Loucy (cell line): Measurements from ENCODE around the gene TMEM191C.

ENCODE experiments used
- H2AFZ ChIP-seq: fragments of 200-600 bp; sonication (generic); 2 replicates; pipeline ENCODE4 v1.6.0; 2016; ENCODE audit warnings: antibody characterized with exemption, mild to moderate bottlenecking, low read length, moderate library complexity
- H3F3A ChIP-seq: fragments of 200-600 bp; 2 replicates; pipeline ENCODE4 v1.6.0; 2016; ENCODE audit warnings: antibody characterized with exemption, low read depth, mild to moderate bottlenecking
- H3K27me3 ChIP-seq: fragments of 200-600 bp; sonication (generic); 2 replicates; pipeline ENCODE4 v1.6.1; 2014; ENCODE audit warnings: low read length, mild to moderate bottlenecking; ENCODE audit not compliant: insufficient read depth, poor library complexity, severe bottlenecking
- H3K36me3 ChIP-seq: fragments of 200-600 bp; sonication (generic); 2 replicates; pipeline ENCODE4 v1.6.1; 2016; ENCODE audit warnings: low read length; ENCODE audit not compliant: insufficient read depth
- H3K4me1 ChIP-seq: fragments of 200-600 bp; sonication (generic); 2 replicates; pipeline ENCODE4 v1.5.1; 2014; ENCODE audit warnings: low read length, mild to moderate bottlenecking; ENCODE audit not compliant: insufficient read depth, poor library complexity, severe bottlenecking
- H3K4me2 ChIP-seq: fragments of 200-600 bp; sonication (generic); 2 replicates; pipeline ENCODE4 v1.6.0; 2014; ENCODE audit warnings: antibody characterized with exemption, low read length, low read depth, mild to moderate bottlenecking; ENCODE audit not compliant: poor library complexity, severe bottlenecking
- H3K4me3 ChIP-seq: fragments of 200-600 bp; sonication (generic); 2 replicates; pipeline ENCODE4 v1.5.1; 2014; ENCODE audit warnings: low read length, mild to moderate bottlenecking, mixed read lengths; ENCODE audit not compliant: poor library complexity, severe bottlenecking
- H3K79me2 ChIP-seq: fragments of 200-600 bp; sonication (generic); 2 replicates; pipeline ENCODE4 v1.6.1; 2014; ENCODE audit warnings: low read length; ENCODE audit not compliant: insufficient read depth
- H3K9ac ChIP-seq: fragments of 200-600 bp; sonication (generic); 2 replicates; pipeline ENCODE4 v1.6.0; 2014; ENCODE audit warnings: mild to moderate bottlenecking, low read depth, low read length, moderate library complexity; ENCODE audit not compliant: poor library complexity, severe bottlenecking
- H3K9me2 ChIP-seq: fragments of 200-600 bp; sonication (generic); replicated peaks from 2 replicates; pipeline ENCODE4 v1.6.1; 2016; ENCODE audit warnings: low read depth, low read length, mixed read lengths
- H3K9me3 ChIP-seq: fragments of 200-600 bp; sonication (generic); 2 replicates; pipeline ENCODE4 v1.6.1; 2014; ENCODE audit warnings: mild to moderate bottlenecking, antibody characterized with exemption, low read length, low read depth; ENCODE audit not compliant: insufficient read depth
- H4K20me1 ChIP-seq: fragments of 200-600 bp; sonication (generic); 2 replicates; pipeline ENCODE4 v1.6.0; 2014; ENCODE audit warnings: antibody characterized with exemption, low read length, mild to moderate bottlenecking; ENCODE audit not compliant: insufficient read depth, poor library complexity, severe bottlenecking
- CTCF ChIP-seq: fragments of 200-600 bp; sonication (generic); conservative IDR thresholded peaks from 2 replicates; pipeline ENCODE4 v1.5.1; 2014; ENCODE audit warnings: mild to moderate bottlenecking, antibody characterized with exemption, low read length
- EZH2phosphoT487 ChIP-seq: fragments of 200-600 bp; IDR thresholded peaks from 2 replicates; pipeline ENCODE4 v1.6.1; 2018; ENCODE audit warnings: antibody characterized with exemption, mild to moderate bottlenecking, moderate library complexity, borderline replicate concordance

Gene TMEM191C

DNA sequence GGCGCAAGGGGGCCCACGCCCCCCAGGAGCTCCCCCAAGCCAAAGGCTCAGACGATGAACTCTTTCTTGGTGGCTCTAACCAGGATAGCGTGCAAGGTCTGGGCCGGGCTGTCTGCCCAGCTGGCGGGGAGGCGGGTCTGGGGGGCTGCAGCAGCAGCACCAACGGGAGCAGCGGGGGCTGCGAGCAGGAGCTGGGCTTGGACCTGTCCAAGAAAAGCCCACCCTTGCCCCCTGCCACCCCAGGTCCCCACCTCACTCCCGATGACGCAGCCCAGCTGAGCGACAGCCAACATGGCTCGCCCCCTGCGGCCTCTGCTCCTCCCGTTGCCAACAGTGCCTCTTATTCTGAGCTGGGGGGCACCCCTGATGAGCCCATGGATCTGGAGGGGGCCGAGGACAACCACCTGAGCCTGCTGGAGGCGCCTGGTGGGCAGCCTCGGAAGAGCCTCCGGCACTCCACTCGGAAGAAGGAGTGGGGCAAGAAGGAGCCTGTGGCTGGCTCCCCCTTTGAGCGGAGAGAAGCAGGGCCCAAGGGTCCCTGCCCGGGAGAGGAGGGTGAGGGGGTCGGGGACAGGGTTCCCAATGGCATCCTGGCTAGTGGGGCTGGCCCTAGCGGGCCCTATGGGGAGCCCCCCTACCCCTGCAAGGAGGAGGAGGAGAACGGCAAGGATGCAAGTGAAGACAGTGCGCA is 21.6 kb upstream of the TMEM191C start:
- TF ChIP-seq CTCF (no peak), EZH2phosphoT487 (no peak)
- Histone ChIP-seq H3K4me1 (no peaks in the 10 kb centered on the region), H4K20me1 (peaks cover 5% of the 10 kb centered on the region), H3K9me3 (no peaks in the 10 kb centered on the region), H3F3A (no peaks in the 10 kb centered on the region), H3K4me2 (no peak overlapping the region), H3K4me3 (no peak overlapping the region), H3K27me3 (no peaks in the 10 kb centered on the region), H3K9me2 (no peaks in the 10 kb centered on the region), H3K36me3 (peaks cover 54% of the 10 kb centered on the region; the same call in 1 of the 2 replicates), H3K79me2 (peaks cover 4% of the 10 kb centered on the region; the same call in 1 of the 2 replicates), H2AFZ (no peak overlapping the region), H3K9ac (no peak overlapping the region)

DNA sequence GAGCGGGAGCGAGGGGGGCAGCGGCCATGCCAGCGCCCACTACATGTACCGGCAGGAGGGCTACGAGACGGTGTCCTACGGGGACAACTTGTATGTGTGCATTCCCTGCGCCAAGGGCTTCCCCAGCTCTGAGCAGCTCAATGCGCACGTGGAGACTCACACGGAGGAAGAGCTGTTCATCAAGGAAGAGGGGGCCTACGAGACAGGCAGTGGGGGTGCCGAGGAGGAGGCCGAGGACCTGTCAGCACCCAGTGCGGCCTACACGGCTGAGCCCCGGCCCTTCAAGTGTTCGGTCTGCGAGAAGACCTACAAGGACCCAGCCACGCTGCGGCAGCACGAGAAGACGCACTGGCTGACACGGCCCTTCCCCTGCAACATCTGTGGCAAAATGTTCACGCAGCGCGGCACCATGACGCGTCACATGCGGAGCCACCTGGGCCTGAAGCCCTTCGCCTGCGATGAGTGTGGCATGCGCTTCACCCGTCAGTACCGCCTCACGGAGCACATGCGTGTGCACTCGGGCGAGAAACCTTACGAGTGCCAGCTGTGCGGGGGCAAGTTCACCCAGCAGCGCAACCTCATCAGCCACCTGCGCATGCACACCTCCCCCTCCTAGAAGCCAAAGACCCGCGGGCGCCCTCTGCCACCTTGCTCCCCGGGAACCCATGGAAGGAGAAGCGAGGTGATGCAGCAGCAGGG is 20.9 kb upstream of the TMEM191C start:
- Histone ChIP-seq H3K4me2 (no peak overlapping the region), H3K9me2 (no peaks in the 10 kb centered on the region), H3K4me1 (no peaks in the 10 kb centered on the region), H2AFZ (no peak overlapping the region), H3F3A (no peaks in the 10 kb centered on the region), H3K9ac (no peak overlapping the region), H3K9me3 (no peaks in the 10 kb centered on the region), H3K27me3 (no peaks in the 10 kb centered on the region), H3K36me3 (peaks cover 55% of the 10 kb centered on the region; the same call in 1 of the 2 replicates), H3K4me3 (no peak overlapping the region), H3K79me2 (peaks cover 4% of the 10 kb centered on the region; the same call in 1 of the 2 replicates), H4K20me1 (peaks cover 5% of the 10 kb centered on the region)
- TF ChIP-seq EZH2phosphoT487 (no peak), CTCF (no peak)

DNA sequence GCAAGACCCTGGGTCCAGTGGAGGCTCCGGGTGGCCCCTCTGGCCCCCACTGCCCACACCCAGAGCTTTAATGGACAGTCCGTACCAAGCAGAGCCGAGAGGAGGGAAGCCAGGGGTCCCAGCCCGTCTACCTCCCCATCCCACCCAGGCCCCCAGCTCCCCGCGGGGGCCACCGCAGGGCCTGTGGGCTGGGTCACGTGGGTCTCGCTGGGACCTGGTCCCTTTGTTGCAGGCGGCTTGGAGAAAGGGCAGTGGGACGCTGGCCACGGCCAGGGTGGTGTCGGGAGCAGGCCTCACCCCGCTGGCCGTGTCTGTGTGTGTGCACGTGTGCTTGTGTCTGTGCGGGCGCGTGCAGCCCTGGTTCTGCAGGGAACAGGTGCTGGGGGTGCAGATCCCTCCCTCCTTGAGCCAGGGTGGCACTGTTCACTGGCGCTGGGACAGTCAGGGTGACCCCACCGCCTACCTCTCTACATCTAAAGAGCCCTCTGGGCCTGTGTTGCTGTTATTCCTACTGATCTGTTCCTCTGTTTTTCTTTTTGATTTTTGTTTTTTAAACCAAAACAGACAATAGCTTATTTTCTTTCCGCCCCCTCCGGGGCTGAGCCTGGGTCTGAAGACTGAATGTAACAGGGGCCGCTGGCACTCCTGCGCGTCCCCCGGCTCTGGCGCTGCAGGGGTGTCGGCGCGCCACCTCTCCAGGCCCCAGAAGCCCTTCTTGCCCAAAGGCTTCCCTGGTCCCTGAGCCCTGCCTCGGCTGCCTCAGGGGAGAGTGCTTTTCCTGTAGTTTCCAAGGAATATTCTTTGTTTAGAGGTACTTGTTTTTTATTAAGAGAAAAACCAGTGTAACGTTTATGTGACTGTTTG is 20.1 kb upstream of the TMEM191C start:
- Histone ChIP-seq H3K79me2 (peaks cover 4% of the 10 kb centered on the region; the same call in 1 of the 2 replicates), H3K36me3 (peaks cover 55% of the 10 kb centered on the region; the same call in 1 of the 2 replicates), H3K4me1 (no peaks in the 10 kb centered on the region), H3K4me2 (no peak overlapping the region), H3F3A (no peaks in the 10 kb centered on the region), H3K9ac (no peak overlapping the region), H3K9me3 (no peaks in the 10 kb centered on the region), H3K9me2 (no peaks in the 10 kb centered on the region), H3K4me3 (no peak overlapping the region), H3K27me3 (no peaks in the 10 kb centered on the region), H4K20me1 (peaks cover 5% of the 10 kb centered on the region), H2AFZ (no peak overlapping the region)
- TF ChIP-seq EZH2phosphoT487 (no peak), CTCF (no peak)
